Mesenchymal stem cell (in vitro differentiated cells and primary cell): ENCODE results near the gene CES4A.
A peak's percentile ranks its signal among the peaks of the same experiment; 100 is the strongest.
"Not testable (repeated sequence)": the region's sequence is repeated elsewhere in the genome, so short reads cannot be mapped to it uniquely, and the experiment has no call there.

Experiments used
- DNase-seq: peaks from one replicate; pipeline ENCODE4 v3.0.0-alpha.2; 2013
- H2AFZ ChIP-seq: one replicate; pipeline ENCODE4 v1.6.1; 2013; ENCODE audit warnings: low read depth, mild to moderate bottlenecking, control low read depth, inconsistent platforms, low read length, moderate library complexity
- H2AK5ac ChIP-seq: 2 replicates; pipeline ENCODE4 v1.6.1; 2013; ENCODE audit warnings: low read length, moderate library complexity, mild to moderate bottlenecking, inconsistent platforms; ENCODE audit not compliant: severe bottlenecking
- H2BK120ac ChIP-seq: one replicate; pipeline ENCODE4 v1.6.1; 2013; ENCODE audit warnings: low read depth, mild to moderate bottlenecking, inconsistent platforms, low read length, moderate library complexity
- H2BK12ac ChIP-seq, 2 experiments: one replicate each; pipeline ENCODE4 v1.6.1; 2013; ENCODE audit warnings: inconsistent platforms in 2 of 2, low read length in 2 of 2, mild to moderate bottlenecking in 2 of 2, moderate library complexity in 2 of 2, control low read depth in 1 of 2
- H2BK15ac ChIP-seq: one replicate; pipeline ENCODE4 v1.6.1; 2013; ENCODE audit warnings: mild to moderate bottlenecking, low read depth, inconsistent platforms; ENCODE audit not compliant: poor library complexity, severe bottlenecking
- H2BK5ac ChIP-seq: 2 replicates; pipeline ENCODE4 v1.6.1; 2013; ENCODE audit warnings: low read depth, mild to moderate bottlenecking, low read length, control low read depth, inconsistent platforms; ENCODE audit not compliant: poor library complexity, severe bottlenecking
- H3K14ac ChIP-seq, 2 experiments: one replicate each; pipeline ENCODE4 v1.6.1; 2013; ENCODE audit warnings: inconsistent platforms in 2 of 2, low read length in 2 of 2, control low read depth in 1 of 2, mild to moderate bottlenecking in 1 of 2, moderate library complexity in 1 of 2
- H3K18ac ChIP-seq, 2 experiments: one replicate each; pipeline ENCODE4 v1.6.1; 2013; ENCODE audit warnings: inconsistent platforms in 2 of 2, low read length in 2 of 2, control low read depth in 1 of 2, low read depth in 1 of 2, mild to moderate bottlenecking in 1 of 2
- H3K23ac ChIP-seq, 2 experiments: one replicate each; pipeline ENCODE4 v1.6.1; 2013; ENCODE audit warnings: inconsistent platforms in 2 of 2, low read length in 2 of 2, mild to moderate bottlenecking in 2 of 2, moderate library complexity in 2 of 2, control low read depth in 1 of 2
- H3K27ac ChIP-seq: 2 replicates; pipeline ENCODE4 v1.5.1; 2013; ENCODE audit warnings: mild to moderate bottlenecking, moderate library complexity, low read length, control low read depth, inconsistent platforms; ENCODE audit not compliant: poor library complexity, severe bottlenecking
- H3K27me3 ChIP-seq, 2 experiments: 2 replicates each; pipeline versions ENCODE4 v1.6.1 to v1.7.0; 2013; ENCODE audit warnings: low read length in 2 of 2, mild to moderate bottlenecking in 2 of 2, moderate library complexity in 2 of 2, control low read depth in 1 of 2, inconsistent platforms in 1 of 2; ENCODE audit not compliant: control insufficient read depth in 1 of 2, insufficient read depth in 1 of 2
- H3K36me3 ChIP-seq, 2 experiments: 2 replicates each; pipeline versions ENCODE4 v1.6.1 to v1.7.0; 2013; ENCODE audit warnings: low read length in 2 of 2, control low read depth in 1 of 2, inconsistent platforms in 1 of 2, low read depth in 1 of 2, mild to moderate bottlenecking in 1 of 2; ENCODE audit not compliant: insufficient read depth in 2 of 2, control insufficient read depth in 1 of 2
- H3K4ac ChIP-seq, 2 experiments: one replicate each; pipeline ENCODE4 v1.6.1; 2013; ENCODE audit warnings: inconsistent platforms in 2 of 2, low read length in 2 of 2, mild to moderate bottlenecking in 2 of 2, moderate library complexity in 2 of 2, control low read depth in 1 of 2, low read depth in 1 of 2
- H3K4me1 ChIP-seq: 2 replicates; pipeline ENCODE4 v1.6.1; 2013; ENCODE audit warnings: low read depth, low read length, control low read depth; ENCODE audit not compliant: control insufficient read depth, insufficient read depth
- H3K4me2 ChIP-seq: 2 replicates; pipeline ENCODE4 v1.6.1; 2013; ENCODE audit warnings: low read length, mild to moderate bottlenecking, inconsistent platforms; ENCODE audit not compliant: poor library complexity, severe bottlenecking
- H3K4me3 ChIP-seq, 2 experiments: 2 replicates each; pipeline versions ENCODE4 v1.5.1 to v1.7.0; 2013; ENCODE audit warnings: low read length in 2 of 2, mild to moderate bottlenecking in 2 of 2, control low read depth in 1 of 2, low read depth in 1 of 2; ENCODE audit not compliant: insufficient read depth in 1 of 2
- H3K79me1 ChIP-seq: replicated peaks from 2 replicates; pipeline ENCODE4 v1.6.1; 2013; ENCODE audit warnings: mild to moderate bottlenecking, control low read depth, low read length, inconsistent platforms; ENCODE audit not compliant: poor library complexity, severe bottlenecking
- H3K9ac ChIP-seq: 2 replicates; pipeline ENCODE4 v1.7.0; 2013; ENCODE audit warnings: mild to moderate bottlenecking, low read length, moderate library complexity
- H3K9me3 ChIP-seq: 2 replicates; pipeline ENCODE4 v1.7.0; 2013; ENCODE audit warnings: mild to moderate bottlenecking, low read length; ENCODE audit not compliant: control insufficient read depth
- H4K8ac ChIP-seq: one replicate; pipeline ENCODE4 v1.6.1; 2013; ENCODE audit warnings: inconsistent platforms, mild to moderate bottlenecking, low read length, moderate library complexity
- H4K91ac ChIP-seq: one replicate; pipeline ENCODE4 v1.6.1; 2013; ENCODE audit warnings: mild to moderate bottlenecking, low read length, inconsistent platforms
- WGBS: methylation state at CpG from one replicate; pipeline ENCODE4 v1.1.7; 2013; ENCODE audit warnings: mixed read lengths; 5-methylcytosine and 5-hydroxymethylcytosine counted together

CES4A gene

DNA sequence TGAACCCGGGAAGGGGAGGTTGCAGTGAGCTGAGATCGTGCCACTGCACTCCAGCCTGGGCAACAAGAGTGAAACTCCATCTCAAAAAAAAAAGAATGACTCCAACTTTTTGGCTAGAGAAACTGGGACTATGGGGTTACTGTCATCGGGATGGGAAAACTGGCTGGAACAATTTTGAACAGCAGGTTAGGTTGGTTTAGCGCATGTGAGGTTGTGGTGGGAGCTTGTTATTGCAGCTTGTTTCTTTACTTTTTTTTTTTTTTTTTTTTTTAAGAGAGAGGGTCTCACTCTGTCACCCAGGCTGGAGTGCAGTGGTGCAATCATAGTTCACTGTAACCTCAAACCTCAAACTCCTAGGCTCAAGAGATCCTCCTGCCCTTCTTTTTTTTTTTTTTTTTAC is 53.1 kb downstream of the CES4A start:
- H3K14ac ChIP-seq, H3K4me3 ChIP-seq, H3K27me3 ChIP-seq, H2AFZ ChIP-seq, H3K18ac ChIP-seq, H3K4ac ChIP-seq, DNase-seq, H3K27ac ChIP-seq, H2BK15ac ChIP-seq, H2BK120ac ChIP-seq, H2AK5ac ChIP-seq, H3K4me2 ChIP-seq, H3K23ac ChIP-seq, H2BK5ac ChIP-seq, H3K9ac ChIP-seq, H3K9me3 ChIP-seq, H4K8ac ChIP-seq, H3K4me1 ChIP-seq, H2BK12ac ChIP-seq, H4K91ac ChIP-seq: not testable (repeated sequence)
- H3K36me3 ChIP-seq, result peaks cover 7 to 54% of the 10 kb centered on the region in 2 experiments
- H3K79me1 ChIP-seq, result peaks cover 16% of the 10 kb centered on the region
- 100% methylated on average over 4 of the region's 4 CpGs for WGBS

DNA sequence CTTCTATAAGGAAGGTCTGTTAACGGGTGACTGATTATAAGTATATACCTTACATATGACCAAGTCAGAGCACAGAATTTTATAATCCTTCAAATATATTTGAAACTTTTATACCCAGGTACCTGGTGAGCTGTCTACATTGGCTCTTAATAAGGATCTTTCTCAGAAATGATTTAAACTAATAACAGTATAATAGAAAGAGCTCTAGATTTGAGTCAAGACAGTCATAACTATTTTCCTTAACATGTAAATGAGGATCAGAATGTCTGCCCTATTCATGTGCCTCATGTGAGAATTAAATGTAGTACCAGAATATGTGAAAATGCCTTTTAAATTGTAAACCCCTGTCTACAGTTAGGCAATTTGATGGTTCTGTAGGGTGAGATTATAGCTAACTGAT is 55.0 kb downstream of the CES4A start:
- Histone ChIP-seq H2BK5ac (no peak overlapping the region), H3K18ac (no peak overlapping the region), H3K79me1 (peaks cover 20% of the 10 kb centered on the region), H3K4me3 (no peak overlapping the region), H2BK120ac (no peak overlapping the region), H3K27ac (no peak overlapping the region), H3K23ac (no peak overlapping the region), H3K9me3 (no peaks in the 10 kb centered on the region), H3K4ac (no peak overlapping the region), H3K4me2 (no peak overlapping the region), H3K27me3 (no peaks in the 10 kb centered on the region), H2BK12ac (no peak overlapping the region), H3K9ac (no peak overlapping the region), H3K14ac (no peak overlapping the region), H4K91ac (no peak overlapping the region), H3K36me3 (peaks cover 10 to 46% of the 10 kb centered on the region in 2 experiments), H2AFZ (no peak overlapping the region), H4K8ac (no peak overlapping the region), H2BK15ac (no peak overlapping the region), H2AK5ac (no peak overlapping the region), H3K4me1 (peaks cover 2% of the 10 kb centered on the region)
- WGBS, result no CpG with 5 or more reads among the region's 1 CpG
- DNase-seq, result no peak

DNA sequence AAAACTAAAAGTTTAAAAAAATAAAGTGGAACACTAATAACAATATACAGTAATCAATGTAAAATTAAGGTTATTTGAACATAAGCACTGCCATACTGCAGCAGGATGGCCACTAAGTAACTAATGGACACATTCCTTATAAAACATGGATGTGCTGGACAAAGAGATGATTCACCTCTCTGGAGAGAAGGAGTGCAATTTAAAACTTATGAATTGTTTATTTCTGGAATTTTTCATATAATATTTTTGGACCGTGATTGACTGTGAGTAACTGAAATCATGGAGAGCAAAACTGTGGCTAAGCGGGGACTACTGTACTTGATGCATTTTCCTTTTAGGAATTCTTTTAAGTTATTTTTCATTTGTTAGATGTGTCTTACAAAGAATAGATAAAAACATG is 62.4 kb downstream of the CES4A start:
- Histone ChIP-seq H2AK5ac (no peak overlapping the region), H3K79me1 (peaks cover 11% of the 10 kb centered on the region), H4K91ac (no peak overlapping the region), H2BK12ac (no peak overlapping the region), H2BK15ac (no peak overlapping the region), H3K4me1 (peaks cover 2% of the 10 kb centered on the region), H4K8ac (no peak overlapping the region), H2AFZ (no peak overlapping the region), H3K36me3 (peaks cover 12 to 16% of the 10 kb centered on the region in 2 experiments), H2BK5ac (no peak overlapping the region), H2BK120ac (no peak overlapping the region), H3K4ac (no peak overlapping the region), H3K27ac (no peak overlapping the region), H3K9ac (no peak overlapping the region), H3K14ac (no peak overlapping the region), H3K4me3 (no peak overlapping the region), H3K27me3 (no peaks in the 10 kb centered on the region), H3K9me3 (no peaks in the 10 kb centered on the region), H3K18ac (no peak overlapping the region), H3K4me2 (no peak overlapping the region), H3K23ac (no peak overlapping the region)
- WGBS, result 100% methylated on average over 2 of the region's 2 CpGs
- DNase-seq, result no peak

DNA sequence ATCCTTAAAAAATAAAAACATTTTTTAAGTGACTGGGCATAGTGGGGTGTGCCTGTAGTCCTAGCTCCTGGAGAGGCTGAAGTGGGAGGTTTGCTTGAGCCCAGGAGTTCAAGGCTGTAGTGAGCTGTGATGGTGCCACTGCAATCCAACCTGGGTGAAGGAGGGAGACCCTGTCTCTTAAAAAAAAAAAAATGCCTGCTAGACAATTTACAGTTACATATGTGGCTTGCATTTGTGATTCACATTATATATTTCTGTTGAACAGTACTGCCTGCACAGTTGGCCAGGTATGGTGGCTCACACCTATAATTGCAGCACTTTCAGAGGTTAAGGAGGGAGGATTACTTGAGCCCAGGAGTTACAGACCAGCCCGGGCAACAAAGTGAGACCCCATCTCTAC is 64.0 kb downstream of the CES4A start:
- Histone ChIP-seq H3K4ac (no peak overlapping the region), H2BK120ac (no peak overlapping the region), H3K4me2 (no peak overlapping the region), H3K14ac (no peak overlapping the region), H2BK15ac (no peak overlapping the region), H3K27ac (no peak overlapping the region), H3K27me3 (no peaks in the 10 kb centered on the region), H4K91ac (no peak overlapping the region), H3K9me3 (no peaks in the 10 kb centered on the region), H3K9ac (no peak overlapping the region), H3K4me1 (peaks cover 2% of the 10 kb centered on the region), H2AK5ac (no peak overlapping the region), H3K23ac (no peak overlapping the region), H2BK5ac (no peak overlapping the region), H2BK12ac (no peak overlapping the region), H3K79me1 (peaks cover 11% of the 10 kb centered on the region), H3K36me3 (peaks cover 4 to 16% of the 10 kb centered on the region in 2 experiments), H3K18ac (no peak overlapping the region), H3K4me3 (no peak overlapping the region), H2AFZ (no peak overlapping the region), H4K8ac (peak overlapping the region; percentile 28)
- WGBS, result no CpG with 5 or more reads among the region's 1 CpG
- no peak for DNase-seq
